ENCODE results near the gene PCDHB10.
"Not testable (repeated sequence)": the region's sequence is repeated elsewhere in the genome, so short reads cannot be mapped to it uniquely, and the experiment has no call there.

Gene PCDHB10

GRCh38 chr5:141192110-141192725, at the start of gene PCDHB10:
Gene PCDHB10 (plus strand): TSS chr5:141192353. CDS start chr5:141192553, 200 bp downstream.
- DNase-seq, result peak; percentile 46

GRCh38 chr5:141149812-141150211, 42.3 kb upstream of the PCDHB10 start, which contains the start of gene PCDHB6:
Gene PCDHB6 (plus strand): TSS chr5:141150057. CDS start chr5:141150258, 201 bp downstream.
- DNase-seq, result no peak

- no peak for DNase-seq
Observed at GRCh38 chr5:141150224-141150992, 41.7 kb upstream of the PCDHB10 start.

- no peak for DNase-seq
Observed at GRCh38 chr5:141150993-141151325, 41.2 kb upstream of the PCDHB10 start.

- not testable (repeated sequence) for DNase-seq
Observed at GRCh38 chr5:141151632-141152031, 40.5 kb upstream of the PCDHB10 start.

- DNase-seq, result not testable (repeated sequence)
Observed at GRCh38 chr5:141152096-141152495, 40.1 kb upstream of the PCDHB10 start.

- peak; percentile 17 for DNase-seq
Observed at GRCh38 chr5:141155540-141156374, 36.4 kb upstream of the PCDHB10 start.

- DNase-seq, result not testable (repeated sequence)
Observed at GRCh38 chr5:141157356-141157755, 34.8 kb upstream of the PCDHB10 start.

- DNase-seq, result not testable (repeated sequence)
Observed at GRCh38 chr5:141157901-141158300, 34.3 kb upstream of the PCDHB10 start.

GRCh38 chr5:141172381-141173204, 19.6 kb upstream of the PCDHB10 start, which contains the start of gene PCDHB7:
Gene PCDHB7 (plus strand): TSS chr5:141172644. CDS start chr5:141172836, 192 bp downstream.
- DNase-seq, result peak; percentile 31

GRCh38 chr5:141174291-141175104, 17.7 kb upstream of the PCDHB10 start:
- not testable (repeated sequence) for DNase-seq

GRCh38 chr5:141175933-141176332, 16.2 kb upstream of the PCDHB10 start:
- no peak for DNase-seq

- DNase-seq, result peak; percentile 58
Observed at GRCh38 chr5:141177577-141178191, 14.5 kb upstream of the PCDHB10 start, which contains the start of gene PCDHB8. Gene PCDHB8 (plus strand): TSS chr5:141177790. CDS start chr5:141178035, 245 bp downstream.

- DNase-seq, result not testable (repeated sequence)
Observed at GRCh38 chr5:141179371-141179770, 12.8 kb upstream of the PCDHB10 start.

- not testable (repeated sequence) for DNase-seq
Observed at GRCh38 chr5:141179876-141180275, 12.3 kb upstream of the PCDHB10 start.

GRCh38 chr5:141180313-141180712, 11.8 kb upstream of the PCDHB10 start:
- DNase-seq, result no peak

- no peak for DNase-seq
Observed at GRCh38 chr5:141182248-141182647, 9.9 kb upstream of the PCDHB10 start, which contains the start of gene PCDHB16. Gene PCDHB16 (plus strand): TSS chr5:141182387. CDS start chr5:141182560, 173 bp downstream.

- DNase-seq, result not testable (repeated sequence)
Observed at GRCh38 chr5:141184117-141184855, 7.9 kb upstream of the PCDHB10 start.

- peak; percentile 69 for DNase-seq
Observed at GRCh38 chr5:141186897-141187512, 5.1 kb upstream of the PCDHB10 start, which contains the start of gene PCDHB9. Gene PCDHB9 (plus strand): TSS chr5:141187161. CDS start chr5:141187319, 158 bp downstream.

All from NCI-H146 (cell line).